ENCODE results near the gene STARD3.

DNA sequence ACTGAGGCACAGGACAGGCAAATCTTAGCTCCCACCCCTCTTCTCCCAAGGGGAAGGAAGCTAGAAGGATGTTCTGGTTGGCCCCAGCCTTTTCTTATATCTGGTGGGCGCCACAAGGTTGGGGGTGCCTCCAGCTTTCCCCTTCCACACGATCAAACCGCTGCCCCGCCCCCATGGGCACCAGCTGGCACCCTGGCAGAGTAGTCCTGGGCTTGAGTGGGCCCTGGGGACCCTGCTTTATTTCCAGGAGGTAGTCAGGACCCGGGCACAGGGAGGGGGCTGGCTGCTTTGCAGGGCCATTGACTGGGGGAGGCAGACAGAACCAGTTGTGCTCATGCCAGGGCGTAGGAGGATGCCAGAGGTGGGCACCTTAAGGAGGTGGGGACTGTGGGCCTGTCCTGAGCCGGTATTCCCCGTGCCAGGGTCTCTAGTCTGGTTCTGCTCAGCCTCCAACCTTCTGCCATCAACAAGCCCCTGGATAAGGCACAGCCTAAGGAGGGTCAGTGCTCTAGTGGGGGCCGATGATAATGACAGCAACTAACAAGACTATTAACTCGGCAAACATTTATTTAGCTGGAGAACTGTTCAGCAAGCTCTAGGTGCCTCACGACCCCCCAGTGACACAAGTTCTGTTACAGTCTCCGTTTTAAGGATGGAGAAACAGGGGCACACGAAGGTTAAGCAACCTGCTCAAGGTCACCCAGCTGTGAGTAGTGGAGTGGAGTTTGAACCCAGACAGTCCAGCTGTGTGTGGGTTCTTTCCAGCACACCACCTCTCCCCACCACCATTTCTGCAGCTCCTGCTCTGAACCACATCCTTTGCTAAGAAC, 17.8 kb upstream of the STARD3 start:
- TF ChIP-seq, protein P1, sequence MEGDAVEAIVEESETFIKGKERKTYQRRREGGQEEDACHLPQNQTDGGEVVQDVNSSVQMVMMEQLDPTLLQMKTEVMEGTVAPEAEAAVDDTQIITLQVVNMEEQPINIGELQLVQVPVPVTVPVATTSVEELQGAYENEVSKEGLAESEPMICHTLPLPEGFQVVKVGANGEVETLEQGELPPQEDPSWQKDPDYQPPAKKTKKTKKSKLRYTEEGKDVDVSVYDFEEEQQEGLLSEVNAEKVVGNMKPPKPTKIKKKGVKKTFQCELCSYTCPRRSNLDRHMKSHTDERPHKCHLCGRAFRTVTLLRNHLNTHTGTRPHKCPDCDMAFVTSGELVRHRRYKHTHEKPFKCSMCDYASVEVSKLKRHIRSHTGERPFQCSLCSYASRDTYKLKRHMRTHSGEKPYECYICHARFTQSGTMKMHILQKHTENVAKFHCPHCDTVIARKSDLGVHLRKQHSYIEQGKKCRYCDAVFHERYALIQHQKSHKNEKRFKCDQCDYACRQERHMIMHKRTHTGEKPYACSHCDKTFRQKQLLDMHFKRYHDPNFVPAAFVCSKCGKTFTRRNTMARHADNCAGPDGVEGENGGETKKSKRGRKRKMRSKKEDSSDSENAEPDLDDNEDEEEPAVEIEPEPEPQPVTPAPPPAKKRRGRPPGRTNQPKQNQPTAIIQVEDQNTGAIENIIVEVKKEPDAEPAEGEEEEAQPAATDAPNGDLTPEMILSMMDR (IDR thresholded peaks at IDR 0.05) = no peak
- TF ChIP-seq CREB1 (CRISPR knock-in tag; IDR thresholded peaks at IDR 0.05) = no peak
- no peak for TF ChIP-seq SP1 (CRISPR knock-in tag; conservative IDR thresholded peaks at IDR 0.05)
- TF ChIP-seq, protein P2, sequence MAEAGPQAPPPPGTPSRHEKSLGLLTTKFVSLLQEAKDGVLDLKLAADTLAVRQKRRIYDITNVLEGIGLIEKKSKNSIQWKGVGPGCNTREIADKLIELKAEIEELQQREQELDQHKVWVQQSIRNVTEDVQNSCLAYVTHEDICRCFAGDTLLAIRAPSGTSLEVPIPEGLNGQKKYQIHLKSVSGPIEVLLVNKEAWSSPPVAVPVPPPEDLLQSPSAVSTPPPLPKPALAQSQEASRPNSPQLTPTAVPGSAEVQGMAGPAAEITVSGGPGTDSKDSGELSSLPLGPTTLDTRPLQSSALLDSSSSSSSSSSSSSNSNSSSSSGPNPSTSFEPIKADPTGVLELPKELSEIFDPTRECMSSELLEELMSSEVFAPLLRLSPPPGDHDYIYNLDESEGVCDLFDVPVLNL (CRISPR knock-in tag; IDR thresholded peaks at IDR 0.05; ENCODE audit: borderline replicate concordance, low read depth) = no peak
- TF ChIP-seq, protein P3, sequence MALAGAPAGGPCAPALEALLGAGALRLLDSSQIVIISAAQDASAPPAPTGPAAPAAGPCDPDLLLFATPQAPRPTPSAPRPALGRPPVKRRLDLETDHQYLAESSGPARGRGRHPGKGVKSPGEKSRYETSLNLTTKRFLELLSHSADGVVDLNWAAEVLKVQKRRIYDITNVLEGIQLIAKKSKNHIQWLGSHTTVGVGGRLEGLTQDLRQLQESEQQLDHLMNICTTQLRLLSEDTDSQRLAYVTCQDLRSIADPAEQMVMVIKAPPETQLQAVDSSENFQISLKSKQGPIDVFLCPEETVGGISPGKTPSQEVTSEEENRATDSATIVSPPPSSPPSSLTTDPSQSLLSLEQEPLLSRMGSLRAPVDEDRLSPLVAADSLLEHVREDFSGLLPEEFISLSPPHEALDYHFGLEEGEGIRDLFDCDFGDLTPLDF (CRISPR knock-in tag; IDR thresholded peaks at IDR 0.05) = no peak
- TF ChIP-seq JUN (CRISPR knock-in tag; IDR thresholded peaks at IDR 0.05) = no peak
- TF ChIP-seq, protein P4, sequence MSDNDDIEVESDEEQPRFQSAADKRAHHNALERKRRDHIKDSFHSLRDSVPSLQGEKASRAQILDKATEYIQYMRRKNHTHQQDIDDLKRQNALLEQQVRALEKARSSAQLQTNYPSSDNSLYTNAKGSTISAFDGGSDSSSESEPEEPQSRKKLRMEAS (CRISPR knock-in tag; IDR thresholded peaks at IDR 0.05) = no peak
- TF ChIP-seq, protein P5, sequence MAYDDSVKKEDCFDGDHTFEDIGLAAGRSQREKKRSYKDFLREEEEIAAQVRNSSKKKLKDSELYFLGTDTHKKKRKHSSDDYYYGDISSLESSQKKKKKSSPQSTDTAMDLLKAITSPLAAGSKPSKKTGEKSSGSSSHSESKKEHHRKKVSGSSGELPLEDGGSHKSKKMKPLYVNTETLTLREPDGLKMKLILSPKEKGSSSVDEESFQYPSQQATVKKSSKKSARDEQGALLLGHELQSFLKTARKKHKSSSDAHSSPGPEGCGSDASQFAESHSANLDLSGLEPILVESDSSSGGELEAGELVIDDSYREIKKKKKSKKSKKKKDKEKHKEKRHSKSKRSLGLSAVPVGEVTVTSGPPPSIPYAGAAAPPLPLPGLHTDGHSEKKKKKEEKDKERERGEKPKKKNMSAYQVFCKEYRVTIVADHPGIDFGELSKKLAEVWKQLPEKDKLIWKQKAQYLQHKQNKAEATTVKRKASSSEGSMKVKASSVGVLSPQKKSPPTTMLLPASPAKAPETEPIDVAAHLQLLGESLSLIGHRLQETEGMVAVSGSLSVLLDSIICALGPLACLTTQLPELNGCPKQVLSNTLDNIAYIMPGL (CRISPR knock-in tag; IDR thresholded peaks at IDR 0.05) = no peak
